Endodermal cell (in vitro differentiated cells): ENCODE results near the gene ANKLE2. TPM values are rescaled to one million over a fixed set of nuclear protein-coding genes. Genes with fewer than 3 reads are reported as not detected.
A peak's percentile ranks its signal among the peaks of the same experiment; 100 is the strongest.
"Not testable (repeated sequence)": the region's sequence is repeated elsewhere in the genome, so short reads cannot be mapped to it uniquely, and the experiment has no call there.

Experiments used
- DNase-seq: peaks from one replicate; pipeline ENCODE4 v3.0.0-alpha.2; 2017
- H3K27ac ChIP-seq: 2 replicates; pipeline ENCODE4 v1.5.1; 2013; ENCODE audit warnings: mild to moderate bottlenecking, low read depth, low read length, moderate library complexity
- H3K27me3 ChIP-seq: 2 replicates; pipeline ENCODE4 v1.6.1; 2013; ENCODE audit warnings: mild to moderate bottlenecking, low read length, moderate library complexity; ENCODE audit not compliant: insufficient read depth, control insufficient read depth, poor library complexity, severe bottlenecking
- H3K36me3 ChIP-seq: 2 replicates; pipeline ENCODE4 v1.7.0; 2013; ENCODE audit warnings: mild to moderate bottlenecking, low read length, moderate library complexity; ENCODE audit not compliant: control insufficient read depth, insufficient read depth
- H3K4me1 ChIP-seq: one replicate; pipeline ENCODE4 v1.7.0; 2013; ENCODE audit warnings: low read length; ENCODE audit not compliant: control insufficient read depth, insufficient read depth
- H3K4me3 ChIP-seq: 2 replicates; pipeline ENCODE4 v1.5.1; 2013; ENCODE audit warnings: mild to moderate bottlenecking, low read length, moderate library complexity
- H3K9ac ChIP-seq: 2 replicates; pipeline ENCODE4 v1.6.1; 2013; ENCODE audit warnings: mild to moderate bottlenecking, low read length, moderate library complexity; ENCODE audit not compliant: poor library complexity, severe bottlenecking; ENCODE audit errors: extremely low read depth
- H3K9me3 ChIP-seq: 2 replicates; pipeline ENCODE4 v1.6.1; 2013; ENCODE audit warnings: mild to moderate bottlenecking, low read length, moderate library complexity; ENCODE audit not compliant: control insufficient read depth
- H3K27ac Mint-ChIP-seq: 2 replicates; pipeline ENCODE4 v1.8.0; 2020; ENCODE audit warnings: mixed read lengths
- H3K27me3 Mint-ChIP-seq: 2 replicates; pipeline ENCODE4 v1.8.0; 2021; ENCODE audit warnings: mild to moderate bottlenecking, mixed read lengths; ENCODE audit not compliant: insufficient read depth
- H3K36me3 Mint-ChIP-seq: 2 replicates; pipeline ENCODE4 v1.8.0; 2020; ENCODE audit warnings: low read depth, mixed read lengths
- H3K4me1 Mint-ChIP-seq: 2 replicates; pipeline ENCODE4 v1.8.0; 2020; ENCODE audit warnings: mixed read lengths
- H3K4me3 Mint-ChIP-seq: 2 replicates; pipeline ENCODE4 v1.8.0; 2020; ENCODE audit warnings: mild to moderate bottlenecking, moderate library complexity, mixed read lengths
- H3K9me3 Mint-ChIP-seq: 2 replicates; pipeline ENCODE4 v1.8.0; 2020; ENCODE audit warnings: mild to moderate bottlenecking, mixed read lengths
- CTCF ChIP-seq: fragments of 200-600 bp; sonication (generic); conservative IDR thresholded peaks from 2 replicates; pipeline ENCODE4 v1.5.0; 2021; ENCODE audit warnings: antibody characterized with exemption, mild to moderate bottlenecking
- WGBS, 2 experiments: methylation state at CpG; one replicate each; pipeline versions ENCODE4 v1.1.5 to v1.1.7; 2013; ENCODE audit warnings: missing lambda C conversion rate in 2 of 2, mixed read lengths in 1 of 2; ENCODE audit not compliant: insufficient coverage in 1 of 2, insufficient read length in 1 of 2; 5-methylcytosine and 5-hydroxymethylcytosine counted together
- long read RNA-seq, 4 experiments: library from polyadenylated mRNA in 2 of 4; library from RNA in 1 of 4; library from capped mRNA in 1 of 4; stranded (forward) in 3 of 4; unstranded in 1 of 4; transcript quantifications; one replicate each; pipeline ENCODE4 v2.0.0, GENCODE V29; 2020 to 2021; ENCODE audit warnings: inconsistent platforms in 1 of 4
- polyA plus RNA-seq, 2 experiments: library from polyadenylated mRNA; stranded (reverse); fragments of 50-300 nt; gene quantifications; one replicate each; pipeline ENCODE4 v1.2.3, GENCODE V29; 2013
- total RNA-seq, 2 donors: library from RNA; stranded (reverse); fragmentation: NEBNext Ultra II Directional in 1 of 2; extraction: Animal tissue kit (Norgen Biotek cat#: 25700) in 1 of 2; gene quantifications; 2 replicates in 1 of 2; 3 replicates in 1 of 2; pipeline ENCODE4 v1.2.1, GENCODE V29; 2021

The ANKLE2 gene
- total RNA-seq = 10 to 100 TPM; 87.8 to 88.5 TPM
- 58.3 TPM for polyA plus RNA-seq (2013, experiment 1 of 2)
- polyA plus RNA-seq (2013, experiment 2 of 2) = 56.1 TPM
- long read RNA-seq, experiment 1, full-length matches to known transcripts = 4 of 20 reads
- long read RNA-seq, experiment 1, partial matches to known transcripts = 4 of 20 reads
- long read RNA-seq, experiment 1, other reads (novel, unspliced or antisense) = 12 of 20 reads
- long read RNA-seq, experiment 2, full-length matches to known transcripts = 172 of 271 reads
- long read RNA-seq, experiment 2, partial matches to known transcripts = 18 of 271 reads
- long read RNA-seq, experiment 2, other reads (novel, unspliced or antisense) = 81 of 271 reads
- long read RNA-seq, experiment 3, full-length matches to known transcripts = 39 of 74 reads
- long read RNA-seq, experiment 3, partial matches to known transcripts = 15 of 74 reads
- long read RNA-seq, experiment 3, other reads (novel, unspliced or antisense) = 20 of 74 reads
- long read RNA-seq, experiment 4, partial matches to known transcripts = 0 of 22 reads
- long read RNA-seq, experiment 4, other reads (novel, unspliced or antisense) = 22 of 22 reads

GRCh38 chr12:132761032-132761920 lies at the start of gene ANKLE2:
ANKLE2 (minus strand) TSS chr12:132761832; CDS start chr12:132761798, 34 bp downstream.
- H3K4me3 Mint-ChIP-seq = peak within 1 kb of the TSS; percentile 93
- peak within 1 kb of the TSS; percentile 96 for H3K27ac ChIP-seq
- peaks cover 27% of the 10 kb centered on the region for H3K36me3 Mint-ChIP-seq
- peaks cover 15% of the 10 kb centered on the region for H3K4me1 Mint-ChIP-seq
- H3K9me3 ChIP-seq = no peaks in the 10 kb centered on the region
- peak within 1 kb of the TSS; percentile 95 for H3K27ac Mint-ChIP-seq
- no peaks in the 10 kb centered on the region for H3K27me3 Mint-ChIP-seq
- TF ChIP-seq CTCF = no peak
- no peaks in the 10 kb centered on the region for H3K9me3 Mint-ChIP-seq
- H3K4me1 ChIP-seq = peaks cover 4% of the 10 kb centered on the region
- H3K36me3 ChIP-seq = peaks cover 21% of the 10 kb centered on the region
- no peaks in the 10 kb centered on the region for H3K27me3 ChIP-seq
- H3K4me3 ChIP-seq = peak within 1 kb of the TSS; percentile 98
- WGBS, 2 experiments = 0% methylated on average over 17 to 97 of the region's 97 CpGs
- peak within 1 kb of the TSS; percentile 92 for H3K9ac ChIP-seq
- DNase-seq = peak; percentile 77

GRCh38 chr12:132809391-132809790 lies 47.8 kb upstream of the ANKLE2 start:
- H3K9ac ChIP-seq, H3K27ac Mint-ChIP-seq, H3K4me3 ChIP-seq, H3K4me3 Mint-ChIP-seq, H3K9me3 ChIP-seq, H3K27me3 ChIP-seq, H3K4me1 ChIP-seq, H3K4me1 Mint-ChIP-seq, H3K27me3 Mint-ChIP-seq, H3K27ac ChIP-seq: not testable (repeated sequence)
- Mint-ChIP-seq H3K9me3 (peaks cover 18% of the 10 kb centered on the region), H3K36me3 (peaks cover 81% of the 10 kb centered on the region)
- peak; percentile 87 for DNase-seq
- TF ChIP-seq CTCF = peak; percentile 65
- 82 to 94% methylated on average over 7 to 11 of the region's 13 CpGs for WGBS, 2 experiments
- peaks cover 68% of the 10 kb centered on the region for H3K36me3 ChIP-seq

GRCh38 chr12:132807295-132808092 lies 45.9 kb upstream of the ANKLE2 start:
- Histone ChIP-seq H3K36me3 (peaks cover 70% of the 10 kb centered on the region), H3K4me3 (no peak overlapping the region), H3K27ac (no peak overlapping the region), H3K27me3 (no peaks in the 10 kb centered on the region), H3K9me3 (peaks cover 5% of the 10 kb centered on the region), H3K9ac (no peak overlapping the region), H3K4me1 (no peaks in the 10 kb centered on the region)
- H3K4me1 Mint-ChIP-seq = no peaks in the 10 kb centered on the region
- DNase-seq = peak; percentile 79
- H3K36me3 Mint-ChIP-seq = peaks cover 82% of the 10 kb centered on the region
- peak overlapping the region; percentile 23 for H3K27ac Mint-ChIP-seq
- no peaks in the 10 kb centered on the region for H3K27me3 Mint-ChIP-seq
- peaks cover 17% of the 10 kb centered on the region for H3K9me3 Mint-ChIP-seq
- WGBS, 2 experiments = 93 to 95% methylated on average over 13 to 22 of the region's 25 CpGs
- no peak for TF ChIP-seq CTCF
- no peak overlapping the region for H3K4me3 Mint-ChIP-seq
